ENCODE results near the gene SRGAP2B.
"Not testable (repeated sequence)": the region's sequence is repeated elsewhere in the genome, so short reads cannot be mapped to it uniquely, and the experiment has no call there.

The SRGAP2B gene

DNA sequence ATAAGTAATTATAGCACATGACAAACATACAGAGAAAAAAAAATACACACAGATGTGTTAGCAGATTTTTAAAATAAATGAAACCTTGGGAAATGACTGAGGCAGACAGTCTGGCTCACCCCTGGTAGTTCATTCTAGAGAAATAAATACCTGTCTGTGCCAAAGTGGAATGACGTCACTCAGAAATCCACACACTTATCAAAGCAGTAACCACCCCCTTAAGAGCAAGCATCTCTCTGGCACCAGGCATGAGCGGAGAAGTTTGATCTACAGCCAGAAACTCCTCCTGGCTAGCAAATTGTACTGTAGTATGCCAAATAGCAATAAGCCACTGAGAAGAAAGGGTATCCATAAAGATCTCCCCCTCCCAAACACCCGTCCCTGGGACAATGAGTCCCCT, 131.6 kb downstream of the SRGAP2B start:
- H3K27ac ChIP-seq (ENCODE audit: low read depth, low read length); H3K27me3 ChIP-seq (ENCODE audit: insufficient read depth, low read length); H3K4me3 ChIP-seq (ENCODE audit: low read depth, low read length); H2AFZ ChIP-seq (ENCODE audit: low read length, unreplicated experiment); H3K4me1 ChIP-seq (ENCODE audit: control insufficient read depth, insufficient read depth, low read length, unreplicated experiment); H3K36me3 ChIP-seq (ENCODE audit: insufficient read depth, low read length); H3K79me2 ChIP-seq (ENCODE audit: control insufficient read depth, insufficient read depth, low read length, unreplicated experiment): not testable (repeated sequence)

DNA sequence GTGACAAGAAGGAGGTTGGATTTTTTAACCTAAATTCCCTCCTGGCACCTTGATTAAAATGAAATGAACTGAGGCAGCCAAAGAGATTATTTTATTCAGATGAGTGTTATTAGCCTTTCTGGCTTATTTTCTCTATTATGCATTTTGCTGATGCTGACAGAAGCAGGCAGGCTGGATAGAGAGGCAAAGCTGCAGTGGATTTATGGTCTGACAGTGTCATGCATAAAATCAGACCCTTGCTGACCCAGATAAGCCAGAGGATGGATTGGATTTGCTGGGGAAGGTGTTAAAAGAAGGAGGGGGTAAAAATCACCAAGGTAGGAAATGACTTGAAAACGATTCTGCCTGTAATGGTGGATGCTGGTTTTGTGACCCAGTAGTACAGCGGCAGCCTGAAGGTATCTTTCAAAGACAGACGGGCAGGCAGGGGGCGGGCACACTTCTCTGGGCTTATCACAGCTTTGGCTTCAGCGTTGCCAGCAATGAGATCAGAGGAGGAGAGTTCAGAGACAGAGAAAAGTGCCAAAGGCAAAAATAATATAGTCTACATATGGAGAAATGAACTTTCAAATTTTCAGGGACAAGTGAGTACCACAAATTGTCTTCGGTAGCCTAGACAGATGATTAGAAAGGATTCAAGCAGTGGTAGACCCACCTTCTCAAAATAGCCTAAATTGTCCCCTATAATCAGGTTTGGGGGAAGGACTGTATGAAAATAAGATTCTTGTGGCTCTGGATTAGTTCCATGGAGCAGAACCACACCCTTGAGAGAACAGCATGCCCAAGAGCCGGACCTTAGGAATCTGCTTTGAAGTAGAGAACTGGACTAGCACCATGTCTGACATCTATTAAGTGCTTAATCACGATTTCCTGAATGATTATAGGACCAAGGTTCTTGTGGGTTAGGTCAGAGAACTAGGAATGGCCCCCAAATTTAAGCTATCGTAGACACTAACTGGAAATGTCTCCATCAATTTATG, 133.2 kb downstream of the SRGAP2B start:
- H3K4me3 ChIP-seq (ENCODE audit: low read depth, low read length); H3K4me1 ChIP-seq (ENCODE audit: control insufficient read depth, insufficient read depth, low read length, unreplicated experiment); H2AFZ ChIP-seq (ENCODE audit: low read length, unreplicated experiment); H3K79me2 ChIP-seq (ENCODE audit: control insufficient read depth, insufficient read depth, low read length, unreplicated experiment); H3K27me3 ChIP-seq (ENCODE audit: insufficient read depth, low read length); H3K36me3 ChIP-seq (ENCODE audit: insufficient read depth, low read length); H3K27ac ChIP-seq (ENCODE audit: low read depth, low read length): not testable (repeated sequence)

DNA sequence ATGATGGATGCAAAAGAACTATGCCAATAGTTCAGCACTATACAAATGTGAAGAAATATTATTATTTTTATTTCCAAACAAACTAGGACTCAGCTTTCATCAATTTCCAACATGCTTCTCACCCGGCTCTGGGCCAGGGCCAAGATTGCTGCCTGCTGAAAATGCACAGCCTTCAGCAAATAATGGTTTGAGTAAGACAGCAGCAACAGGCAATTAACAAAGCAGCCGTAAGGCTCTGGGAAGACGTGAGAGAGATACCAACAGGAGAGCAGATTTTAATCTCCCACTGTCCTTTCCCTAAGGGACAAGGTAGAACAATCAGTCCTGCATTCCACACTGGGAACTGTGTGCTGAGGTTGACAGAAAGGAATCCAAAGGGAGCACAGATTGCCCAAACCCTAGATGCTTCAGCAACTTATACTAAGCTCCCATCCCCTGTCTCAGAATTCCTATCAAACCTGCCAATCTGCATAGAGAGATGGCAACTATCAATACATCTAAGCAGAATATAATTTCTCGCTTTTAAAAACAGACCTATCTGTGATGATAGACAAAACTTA, 134.1 kb downstream of the SRGAP2B start:
- H3K27ac ChIP-seq (ENCODE audit: low read depth, low read length); H3K36me3 ChIP-seq (ENCODE audit: insufficient read depth, low read length); H3K79me2 ChIP-seq (ENCODE audit: control insufficient read depth, insufficient read depth, low read length, unreplicated experiment); H3K4me1 ChIP-seq (ENCODE audit: control insufficient read depth, insufficient read depth, low read length, unreplicated experiment); H3K27me3 ChIP-seq (ENCODE audit: insufficient read depth, low read length); H3K4me3 ChIP-seq (ENCODE audit: low read depth, low read length); H2AFZ ChIP-seq (ENCODE audit: low read length, unreplicated experiment): not testable (repeated sequence)

DNA sequence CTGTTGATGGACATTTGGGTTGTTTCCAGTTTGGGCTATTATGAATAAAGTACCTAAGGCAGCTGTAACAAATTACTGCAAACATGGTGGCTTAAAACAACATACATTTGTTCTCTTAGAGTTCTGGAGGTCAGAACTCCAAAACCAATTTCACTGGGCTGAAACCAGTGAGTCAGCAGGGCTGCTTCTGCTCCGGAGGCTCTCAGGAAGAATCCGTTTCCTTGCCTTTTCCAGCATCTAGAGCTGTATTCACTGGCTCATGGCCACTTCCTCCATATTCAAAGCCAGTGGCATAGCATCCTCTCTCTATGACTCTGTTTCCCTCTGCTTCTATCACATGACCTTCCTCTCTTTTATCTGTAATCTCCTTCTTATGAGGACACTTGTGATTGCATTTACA, 146.7 kb downstream of the SRGAP2B start:
- H3K27ac ChIP-seq (ENCODE audit: low read depth, low read length); H3K4me3 ChIP-seq (ENCODE audit: low read depth, low read length); H3K27me3 ChIP-seq (ENCODE audit: insufficient read depth, low read length); H2AFZ ChIP-seq (ENCODE audit: low read length, unreplicated experiment); H3K36me3 ChIP-seq (ENCODE audit: insufficient read depth, low read length); H3K4me1 ChIP-seq (ENCODE audit: control insufficient read depth, insufficient read depth, low read length, unreplicated experiment); H3K79me2 ChIP-seq (ENCODE audit: control insufficient read depth, insufficient read depth, low read length, unreplicated experiment): not testable (repeated sequence)

DNA sequence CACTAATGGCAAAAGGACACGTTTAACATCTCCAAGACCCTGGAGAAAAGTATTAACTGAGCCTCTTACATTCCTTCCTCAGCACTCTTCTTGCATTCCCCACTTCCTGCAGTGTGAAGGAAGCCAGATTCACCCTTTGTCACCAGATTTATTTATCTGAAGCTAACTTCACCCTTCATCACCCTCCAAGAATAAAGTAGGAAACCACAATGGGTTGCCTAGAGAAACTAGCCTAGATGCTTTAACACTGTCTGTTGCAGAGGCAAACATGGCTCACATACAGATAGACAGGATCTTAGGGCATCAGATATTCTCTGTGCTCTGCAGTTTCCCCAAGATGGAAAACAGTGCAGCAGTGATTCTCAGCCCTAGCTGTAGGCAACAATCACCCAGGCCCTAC, 147.6 kb downstream of the SRGAP2B start:
- not testable (repeated sequence) for H3K36me3 ChIP-seq (ENCODE audit: insufficient read depth, low read length); H3K79me2 ChIP-seq (ENCODE audit: control insufficient read depth, insufficient read depth, low read length, unreplicated experiment); H3K4me1 ChIP-seq (ENCODE audit: control insufficient read depth, insufficient read depth, low read length, unreplicated experiment); H3K4me3 ChIP-seq (ENCODE audit: low read depth, low read length); H3K27ac ChIP-seq (ENCODE audit: low read depth, low read length); H3K27me3 ChIP-seq (ENCODE audit: insufficient read depth, low read length); H2AFZ ChIP-seq (ENCODE audit: low read length, unreplicated experiment)

DNA sequence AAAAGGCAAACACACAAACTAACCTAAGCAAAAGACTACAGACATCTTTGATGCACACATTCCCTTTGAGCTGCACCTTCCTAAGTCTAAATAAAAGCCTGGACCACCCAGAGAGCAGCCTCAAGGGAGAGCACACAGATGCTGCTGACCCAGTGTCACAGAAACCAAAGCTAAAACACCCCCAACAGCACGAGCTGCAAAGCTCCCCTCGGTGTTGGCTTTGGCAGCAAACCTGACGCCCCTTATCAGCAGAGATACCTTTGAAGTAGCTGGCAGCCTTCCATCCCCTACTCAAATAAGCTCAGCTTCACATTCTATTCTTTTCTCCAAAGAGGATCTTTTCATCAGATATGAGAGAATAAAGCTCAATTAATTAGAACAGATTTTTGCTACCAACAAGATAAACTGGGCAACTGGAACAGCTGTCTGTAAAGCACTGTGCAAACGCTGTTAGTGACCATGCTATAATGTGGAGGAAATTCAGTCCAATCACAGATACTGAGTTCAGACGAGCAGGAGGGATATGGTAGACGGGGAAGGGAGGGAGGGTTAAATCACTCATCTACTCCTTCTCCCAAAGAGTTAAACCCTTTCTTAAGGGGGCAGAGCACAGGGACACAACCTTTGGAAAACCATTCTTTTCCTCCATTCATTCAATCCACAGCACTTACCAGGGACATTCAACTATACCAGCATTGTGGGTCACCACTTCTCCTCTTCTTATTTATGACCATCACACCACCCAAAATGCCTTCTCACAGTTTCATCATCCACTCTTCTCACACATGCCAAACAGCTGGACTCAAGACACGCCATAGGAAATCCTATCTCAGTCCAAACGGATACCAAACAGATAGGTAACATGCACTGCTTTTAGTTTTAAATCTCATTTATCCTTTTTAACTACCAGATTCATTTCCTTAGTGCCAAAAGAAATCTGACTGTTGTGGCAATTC, 148.3 kb downstream of the SRGAP2B start:
- not testable (repeated sequence) for H3K27me3 ChIP-seq (ENCODE audit: insufficient read depth, low read length); H3K36me3 ChIP-seq (ENCODE audit: insufficient read depth, low read length); H3K4me1 ChIP-seq (ENCODE audit: control insufficient read depth, insufficient read depth, low read length, unreplicated experiment)

DNA sequence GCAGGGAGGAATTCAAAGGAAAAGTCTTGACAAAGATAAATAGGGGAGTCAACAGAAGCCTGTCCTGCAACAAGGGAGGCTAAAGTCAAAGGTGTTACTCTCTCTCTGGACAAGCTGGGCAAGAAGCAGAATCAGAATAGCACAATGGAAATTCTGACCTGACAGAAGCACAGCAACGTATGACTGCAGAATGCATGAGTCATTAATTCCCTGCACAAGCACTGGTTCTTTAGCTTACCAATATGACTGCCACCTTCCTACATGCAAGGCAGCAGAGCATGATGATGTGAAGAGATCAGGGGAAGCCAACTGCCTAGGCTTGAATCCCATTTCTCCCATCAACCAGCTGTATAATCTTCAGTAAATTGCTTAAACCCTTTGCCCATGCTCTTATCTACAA, 153.4 kb downstream of the SRGAP2B start:
- H3K27ac ChIP-seq (ENCODE audit: low read depth, low read length); H3K4me3 ChIP-seq (ENCODE audit: low read depth, low read length); H3K36me3 ChIP-seq (ENCODE audit: insufficient read depth, low read length); H3K79me2 ChIP-seq (ENCODE audit: control insufficient read depth, insufficient read depth, low read length, unreplicated experiment); H3K4me1 ChIP-seq (ENCODE audit: control insufficient read depth, insufficient read depth, low read length, unreplicated experiment); H3K27me3 ChIP-seq (ENCODE audit: insufficient read depth, low read length); H2AFZ ChIP-seq (ENCODE audit: low read length, unreplicated experiment): not testable (repeated sequence)

More for the DNA sequence above, 148.3 kb downstream of the SRGAP2B start:
- not testable (repeated sequence) for H3K4me3 ChIP-seq (ENCODE audit: low read depth, low read length); H3K79me2 ChIP-seq (ENCODE audit: control insufficient read depth, insufficient read depth, low read length, unreplicated experiment); H2AFZ ChIP-seq (ENCODE audit: low read length, unreplicated experiment); H3K27ac ChIP-seq (ENCODE audit: low read depth, low read length)

DNA sequence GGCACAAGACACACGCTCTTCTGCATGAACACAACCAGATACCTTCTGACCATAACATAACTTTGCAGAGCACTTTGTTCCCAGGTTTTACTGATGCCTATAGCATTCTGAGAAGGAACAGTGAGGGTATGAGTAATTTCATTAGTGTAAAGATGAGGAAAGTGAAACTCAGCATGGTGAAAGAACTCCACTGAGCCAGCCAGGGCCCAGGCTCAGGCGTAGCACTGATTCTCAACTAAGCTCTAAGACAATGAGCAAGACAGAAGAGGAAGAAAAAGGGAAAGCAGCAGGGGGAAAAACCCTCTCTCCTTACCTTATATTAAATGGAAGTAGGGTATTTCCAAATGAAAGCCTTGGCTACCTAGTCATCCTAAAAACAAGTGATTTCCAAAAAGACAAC, 155.1 kb downstream of the SRGAP2B start:
- not testable (repeated sequence) for H3K27me3 ChIP-seq (ENCODE audit: insufficient read depth, low read length); H3K27ac ChIP-seq (ENCODE audit: low read depth, low read length)

DNA sequence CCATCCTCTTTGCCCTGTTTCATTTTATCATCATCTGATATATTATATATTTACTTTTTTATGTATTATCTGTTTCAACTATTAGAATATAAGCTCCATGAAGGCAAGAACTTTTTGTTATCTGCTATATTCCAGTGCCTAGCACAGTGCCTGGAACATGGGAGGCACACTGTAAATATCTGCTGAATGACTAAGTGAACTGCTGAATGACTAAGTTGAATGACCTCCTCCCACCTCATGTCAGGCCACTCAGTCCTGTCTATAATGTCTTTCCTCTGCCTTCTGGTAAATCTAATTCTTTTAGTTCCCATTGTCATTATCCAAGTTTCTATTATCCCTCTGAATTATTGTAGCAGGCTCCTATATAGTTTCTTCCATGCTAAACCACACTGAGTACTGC, 156.5 kb downstream of the SRGAP2B start:
- not testable (repeated sequence) for H2AFZ ChIP-seq (ENCODE audit: low read length, unreplicated experiment); H3K27me3 ChIP-seq (ENCODE audit: insufficient read depth, low read length); H3K36me3 ChIP-seq (ENCODE audit: insufficient read depth, low read length); H3K4me1 ChIP-seq (ENCODE audit: control insufficient read depth, insufficient read depth, low read length, unreplicated experiment); H3K79me2 ChIP-seq (ENCODE audit: control insufficient read depth, insufficient read depth, low read length, unreplicated experiment); H3K27ac ChIP-seq (ENCODE audit: low read depth, low read length); H3K4me3 ChIP-seq (ENCODE audit: low read depth, low read length)

More for the DNA sequence above, 155.1 kb downstream of the SRGAP2B start:
- not testable (repeated sequence) for H3K4me3 ChIP-seq (ENCODE audit: low read depth, low read length); H3K79me2 ChIP-seq (ENCODE audit: control insufficient read depth, insufficient read depth, low read length, unreplicated experiment); H2AFZ ChIP-seq (ENCODE audit: low read length, unreplicated experiment); H3K4me1 ChIP-seq (ENCODE audit: control insufficient read depth, insufficient read depth, low read length, unreplicated experiment); H3K36me3 ChIP-seq (ENCODE audit: insufficient read depth, low read length)

DNA sequence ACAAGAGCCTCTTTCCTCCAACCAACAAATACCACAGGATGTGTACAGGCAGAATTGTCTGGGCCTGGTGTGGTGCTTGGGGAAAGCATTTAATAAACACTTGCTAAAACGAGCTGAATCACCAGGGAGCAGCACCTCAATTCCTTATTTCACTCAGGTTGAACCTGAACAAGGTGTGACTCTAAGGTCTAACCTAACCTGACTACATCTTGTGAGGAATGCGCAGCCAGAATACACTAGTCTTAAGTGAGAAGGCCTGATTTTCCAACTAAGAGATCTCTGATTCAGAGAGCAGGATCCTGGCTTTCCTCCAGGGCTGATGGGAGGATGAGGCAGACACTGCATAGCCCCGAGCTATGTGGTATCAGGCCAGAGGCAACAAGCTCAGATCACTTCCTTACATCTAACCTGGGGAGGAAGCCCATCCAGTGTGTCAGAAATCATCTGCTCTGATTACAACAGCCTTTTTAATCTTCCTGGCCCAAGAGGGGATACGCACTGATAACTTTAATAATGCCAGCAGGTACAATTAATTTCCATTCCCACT, 158.9 kb downstream of the SRGAP2B start:
- H3K79me2 ChIP-seq (ENCODE audit: control insufficient read depth, insufficient read depth, low read length, unreplicated experiment); H3K27me3 ChIP-seq (ENCODE audit: insufficient read depth, low read length); H3K4me3 ChIP-seq (ENCODE audit: low read depth, low read length); H3K27ac ChIP-seq (ENCODE audit: low read depth, low read length); H3K4me1 ChIP-seq (ENCODE audit: control insufficient read depth, insufficient read depth, low read length, unreplicated experiment); H3K36me3 ChIP-seq (ENCODE audit: insufficient read depth, low read length); H2AFZ ChIP-seq (ENCODE audit: low read length, unreplicated experiment): not testable (repeated sequence)
